Cardiac muscle cell (in vitro differentiated cells and primary cell): ENCODE measurements around the gene TMEM132E. TPM values are rescaled to one million over a fixed set of nuclear protein-coding genes. Genes with fewer than 3 reads are reported as not detected.
"Not testable (repeated sequence)": the region's sequence is repeated elsewhere in the genome, so short reads cannot be mapped to it uniquely, and the experiment has no call there.

Experiments used
- DNase-seq, 2 donors: peaks; one replicate each; pipeline versions ENCODE4 v3.0.0 to v3.0.0-alpha.2; 2010 to 2017; ENCODE audit warnings: low read depth in 1 of 2, low spot score in 1 of 2
- H3K27ac ChIP-seq: fragments of 200-600 bp; sonication (generic); 2 replicates; pipeline ENCODE4 v1.5.1; 2016
- H3K27me3 ChIP-seq: fragments of 200-600 bp; sonication (generic); 2 replicates; pipeline ENCODE4 v1.6.0; 2016; ENCODE audit warnings: control low read depth
- H3K36me3 ChIP-seq: fragments of 200-600 bp; sonication (generic); 2 replicates; pipeline ENCODE4 v1.5.1; 2016; ENCODE audit warnings: control low read depth
- H3K4me1 ChIP-seq: fragments of 200-600 bp; sonication (generic); 2 replicates; pipeline ENCODE4 v1.8.1; 2017; ENCODE audit warnings: low read depth, mild to moderate bottlenecking, mixed run types
- H3K4me3 ChIP-seq: fragments of 200-600 bp; sonication (generic); 2 replicates; pipeline ENCODE4 v1.5.1; 2016; ENCODE audit warnings: mild to moderate bottlenecking
- H3K9me3 ChIP-seq: fragments of 200-600 bp; sonication (generic); 2 replicates; pipeline ENCODE4 v1.5.1; 2017; ENCODE audit warnings: low read depth, mild to moderate bottlenecking, control low read depth
- CTCF ChIP-seq: IDR thresholded peaks from 2 replicates; pipeline ENCODE4 v1.5.1; 2012; ENCODE audit warnings: low read depth, mild to moderate bottlenecking, low read length
- polyA plus RNA-seq: library from polyadenylated mRNA; unstranded; fragments of >200 nt; fragmentation: Nextera tagmentation; extraction: Ambion mirVana; gene quantifications from 2 replicates; pipeline ENCODE4 v1.2.1, GENCODE V29; 2016
- total RNA-seq: library from RNA; depleted of rRNA; stranded (reverse); fragments of >200 nt; gene quantifications from 2 replicates; pipeline ENCODE4 v1.2.3, GENCODE V29; 2016

TMEM132E gene
- total and polyA plus RNA-seq, 2 experiments from 2014 or later = 0.16 to 0.18 TPM

- peaks cover 42% of the 10 kb centered on the region for H3K27me3 ChIP-seq
- no peak for DNase-seq
- no peak overlapping the region for H3K4me3 ChIP-seq
- H3K9me3 ChIP-seq = no peaks in the 10 kb centered on the region
- H3K27ac ChIP-seq = no peak overlapping the region
- no peaks in the 10 kb centered on the region for H3K36me3 ChIP-seq
- H3K4me1 ChIP-seq = peaks cover 7% of the 10 kb centered on the region
- TF ChIP-seq CTCF = no peak
Observed at GRCh38 chr17:34537445-34537844, 41.9 kb upstream of the TMEM132E start.

GRCh38 chr17:34538582-34538981 is 40.8 kb upstream of the TMEM132E start:
- not testable (repeated sequence) for H3K36me3 ChIP-seq, H3K27ac ChIP-seq, H3K4me1 ChIP-seq, H3K9me3 ChIP-seq, DNase-seq, H3K4me3 ChIP-seq
- peaks cover 45% of the 10 kb centered on the region for H3K27me3 ChIP-seq

GRCh38 chr17:34539881-34540280 is 39.5 kb upstream of the TMEM132E start:
- Histone ChIP-seq H3K4me1 (no peaks in the 10 kb centered on the region), H3K4me3 (no peak overlapping the region), H3K36me3 (no peaks in the 10 kb centered on the region), H3K9me3 (no peaks in the 10 kb centered on the region), H3K27me3 (peaks cover 45% of the 10 kb centered on the region), H3K27ac (no peak overlapping the region)
- DNase-seq = no peak
- no peak for TF ChIP-seq CTCF

GRCh38 chr17:34542700-34543336 is 36.6 kb upstream of the TMEM132E start:
- no peaks in the 10 kb centered on the region for H3K4me1 ChIP-seq
- H3K27me3 ChIP-seq = peaks cover 28% of the 10 kb centered on the region
- no peaks in the 10 kb centered on the region for H3K36me3 ChIP-seq
- no peak overlapping the region for H3K4me3 ChIP-seq
- TF ChIP-seq CTCF = peak; percentile 81
- DNase-seq = peak; percentile 22 to 46
- no peaks in the 10 kb centered on the region for H3K9me3 ChIP-seq
- H3K27ac ChIP-seq = no peak overlapping the region

- H3K27me3 ChIP-seq = peaks cover 26% of the 10 kb centered on the region
- H3K27ac ChIP-seq = no peak overlapping the region
- H3K4me3 ChIP-seq = no peak overlapping the region
- no peaks in the 10 kb centered on the region for H3K4me1 ChIP-seq
- TF ChIP-seq CTCF = no peak
- DNase-seq = no peak
- no peaks in the 10 kb centered on the region for H3K9me3 ChIP-seq
- H3K36me3 ChIP-seq = no peaks in the 10 kb centered on the region
Observed at GRCh38 chr17:34547453-34548063, 31.8 kb upstream of the TMEM132E start.

- H3K27me3 ChIP-seq = peaks cover 36% of the 10 kb centered on the region
- H3K4me3 ChIP-seq = no peak overlapping the region
- no peak overlapping the region for H3K27ac ChIP-seq
- no peak for TF ChIP-seq CTCF
- H3K9me3 ChIP-seq = no peaks in the 10 kb centered on the region
- H3K4me1 ChIP-seq = no peaks in the 10 kb centered on the region
- H3K36me3 ChIP-seq = no peaks in the 10 kb centered on the region
- DNase-seq = no peak
Observed at GRCh38 chr17:34549966-34550365, 29.4 kb upstream of the TMEM132E start.
